SU-DHL-6 (cell line): Measurements from ENCODE around the gene DES.

Experiments used
- CTCF ChIP-seq: fragments of 200-600 bp; sonication (generic); IDR thresholded peaks from one replicate; pipeline ENCODE4 v1.5.1; 2017; ENCODE audit warnings: antibody characterized with exemption, mild to moderate bottlenecking, low read length, moderate library complexity; ENCODE audit not compliant: insufficient read depth, poor library complexity, severe bottlenecking
- EZH2phosphoT487 ChIP-seq: fragments of 200-600 bp; sonication (generic), shearing (Covaris generic); conservative IDR thresholded peaks from 2 replicates; pipeline ENCODE4 v1.6.1; 2018; ENCODE audit warnings: mild to moderate bottlenecking, antibody characterized with exemption, low read length, moderate library complexity, mixed read lengths

- TF ChIP-seq EZH2phosphoT487 (no peak), CTCF (no peak)
These were observed 34.0 kb upstream of the DES start for GRCh38 chr2:219384083-219384713.
